ENCODE data around the gene MOCOS. TPM values are rescaled to one million over a fixed set of nuclear protein-coding genes. Genes with fewer than 3 reads are reported as not detected.
A peak's percentile ranks its signal among the peaks of the same experiment; 100 is the strongest.

The MOCOS gene
- total RNA-seq, 1 experiment from 2014 or later: 12.1 TPM

DNA sequence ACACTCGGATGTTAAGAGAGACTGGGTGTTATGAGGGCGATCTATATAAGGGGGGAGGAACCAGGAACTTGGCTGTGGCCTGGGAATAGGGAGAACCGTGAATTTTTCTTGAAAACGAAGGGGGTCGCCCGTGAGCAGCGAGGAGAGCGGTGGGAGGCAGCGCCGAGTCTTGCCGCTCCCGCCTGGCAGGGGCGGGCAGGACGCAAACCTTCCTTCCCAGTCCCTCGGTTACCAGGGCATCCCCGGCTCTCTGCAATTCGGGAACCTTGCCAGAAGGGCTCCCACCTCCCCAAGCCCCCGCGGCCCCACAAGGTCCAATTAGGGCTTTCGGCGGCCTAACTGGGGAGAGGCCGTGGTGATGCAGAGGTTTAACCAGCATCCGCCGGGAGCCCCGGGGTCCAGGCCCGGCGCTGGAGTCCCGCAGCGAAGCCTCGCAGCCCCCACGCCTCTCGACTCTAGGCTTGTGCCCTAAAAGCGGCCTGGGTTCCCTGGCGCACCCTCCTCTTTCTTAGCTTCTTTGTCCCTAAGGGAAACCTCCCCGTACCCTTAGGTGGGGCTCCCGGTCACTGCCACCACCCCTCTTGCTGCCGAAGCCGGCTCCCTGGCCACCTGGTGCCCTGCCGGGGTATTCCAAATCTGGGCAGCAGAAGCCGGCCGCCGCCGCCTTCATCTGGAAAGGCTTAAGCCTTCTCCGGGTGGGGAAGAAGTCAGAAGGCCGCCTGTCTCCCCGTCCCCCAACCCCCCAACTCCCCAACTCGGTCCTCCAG is 109.5 kb downstream of the MOCOS start:
- no peaks in the 10 kb centered on the region for H3K79me2 ChIP-seq (ENCODE audit: insufficient read depth, low read length)
- POLR2A ChIA-PET: no interaction called here
- intact Hi-C loops (cut with micrococcal nuclease): loop anchor here (1.0 kb wide), 1 partner anchor 115 kb away; no protein-coding TSS in a partner anchor
- H3K4me2 ChIP-seq (ENCODE audit: low read length): peak overlapping the region; percentile 93
- H4K20me1 ChIP-seq (ENCODE audit: insufficient read depth): no peaks in the 10 kb centered on the region
- peak; percentile 40 for DNase-seq (ENCODE audit: low read depth, low spot score)
- peak; percentile 77 for ATAC-seq
- RAD21 ChIA-PET (ENCODE audit: low non-redundant PET in 1 of 2, low total read pairs in 2 of 2, uncharacterized antibody in 2 of 2, unreplicated experiment in 2 of 2): interaction anchor here in 1 of 2 experiments (0.6 kb wide), 1 partner anchor 189 kb away, joined by 3 read pairs; no protein-coding TSS in a partner anchor
- H2AFZ ChIP-seq (ENCODE audit: low read depth, low read length, poor library complexity, severe bottlenecking): peak overlapping the region; percentile 74
- no peaks in the 10 kb centered on the region; the same call in 1 of the 2 replicates for H3K27me3 ChIP-seq (ENCODE audit: insufficient read depth, low read length)
- peaks cover 0 to 13% of the 10 kb centered on the region in 2 experiments; a peak in 2 of 4 replicates for H3K4me1 ChIP-seq (ENCODE audit: control insufficient read depth in 1 of 2, insufficient read depth in 2 of 2, low read length in 2 of 2)
- no peaks in the 10 kb centered on the region for H3K36me3 ChIP-seq (ENCODE audit: control insufficient read depth in 1 of 2, insufficient read depth in 2 of 2, low read length in 2 of 2)
- BruUV-seq (replicated peaks): no TSS peak
- CTCF ChIA-PET: interaction anchor here (0.5 to 1.5 kb wide), 3 partner anchors 12 to 124 kb away, joined by 3 read pairs; no protein-coding TSS in a partner anchor
- peak overlapping the region; percentile 52 to 65 for H3K4me3 ChIP-seq (replicated peaks in 1 of 2; ENCODE audit: low read depth in 1 of 2, low read length in 2 of 2)
- TF ChIP-seq EGR1 (IDR thresholded peaks at IDR 0.05; ENCODE audit: low read depth) (no peak), ZFX (IDR thresholded peaks at IDR 0.05) (no peak; the same call in 1 of the 2 replicates), MAX (IDR thresholded peaks at IDR 0.05) (no peak), CBX3 (IDR thresholded peaks at IDR 0.05; ENCODE audit: low read depth) (no peak), EZH2phosphoT487 (IDR thresholded peaks at IDR 0.05; ENCODE audit: borderline replicate concordance) (no peak), SP1 (IDR thresholded peaks at IDR 0.05; ENCODE audit: low read depth) (no peak), RAD21 (IDR thresholded peaks at IDR 0.05; ENCODE audit: low read depth) (peak; percentile 65), FOSL1 (IDR thresholded peaks at IDR 0.05; ENCODE audit: low read depth) (no peak), POLR2AphosphoS5 (IDR thresholded peaks at IDR 0.05; ENCODE audit: low read depth, low read length) (0 out of 2 replicates have a peak, but pooled peaks have one; percentile 26), CEBPB (IDR thresholded peaks at IDR 0.05; ENCODE audit: low read depth) (no peak), ELF1 (IDR thresholded peaks at IDR 0.05; ENCODE audit: borderline replicate concordance, low read depth) (no peak), POLR2A (IDR thresholded peaks at IDR 0.05; ENCODE audit: borderline replicate concordance, extremely low read depth, insufficient read depth, insufficient read length) (no peak)
- TF ChIP-seq, protein P1, sequence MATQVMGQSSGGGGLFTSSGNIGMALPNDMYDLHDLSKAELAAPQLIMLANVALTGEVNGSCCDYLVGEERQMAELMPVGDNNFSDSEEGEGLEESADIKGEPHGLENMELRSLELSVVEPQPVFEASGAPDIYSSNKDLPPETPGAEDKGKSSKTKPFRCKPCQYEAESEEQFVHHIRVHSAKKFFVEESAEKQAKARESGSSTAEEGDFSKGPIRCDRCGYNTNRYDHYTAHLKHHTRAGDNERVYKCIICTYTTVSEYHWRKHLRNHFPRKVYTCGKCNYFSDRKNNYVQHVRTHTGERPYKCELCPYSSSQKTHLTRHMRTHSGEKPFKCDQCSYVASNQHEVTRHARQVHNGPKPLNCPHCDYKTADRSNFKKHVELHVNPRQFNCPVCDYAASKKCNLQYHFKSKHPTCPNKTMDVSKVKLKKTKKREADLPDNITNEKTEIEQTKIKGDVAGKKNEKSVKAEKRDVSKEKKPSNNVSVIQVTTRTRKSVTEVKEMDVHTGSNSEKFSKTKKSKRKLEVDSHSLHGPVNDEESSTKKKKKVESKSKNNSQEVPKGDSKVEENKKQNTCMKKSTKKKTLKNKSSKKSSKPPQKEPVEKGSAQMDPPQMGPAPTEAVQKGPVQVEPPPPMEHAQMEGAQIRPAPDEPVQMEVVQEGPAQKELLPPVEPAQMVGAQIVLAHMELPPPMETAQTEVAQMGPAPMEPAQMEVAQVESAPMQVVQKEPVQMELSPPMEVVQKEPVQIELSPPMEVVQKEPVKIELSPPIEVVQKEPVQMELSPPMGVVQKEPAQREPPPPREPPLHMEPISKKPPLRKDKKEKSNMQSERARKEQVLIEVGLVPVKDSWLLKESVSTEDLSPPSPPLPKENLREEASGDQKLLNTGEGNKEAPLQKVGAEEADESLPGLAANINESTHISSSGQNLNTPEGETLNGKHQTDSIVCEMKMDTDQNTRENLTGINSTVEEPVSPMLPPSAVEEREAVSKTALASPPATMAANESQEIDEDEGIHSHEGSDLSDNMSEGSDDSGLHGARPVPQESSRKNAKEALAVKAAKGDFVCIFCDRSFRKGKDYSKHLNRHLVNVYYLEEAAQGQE (IDR thresholded peaks at IDR 0.05; ENCODE audit: low read depth): no peak
- TF ChIP-seq, protein P2, sequence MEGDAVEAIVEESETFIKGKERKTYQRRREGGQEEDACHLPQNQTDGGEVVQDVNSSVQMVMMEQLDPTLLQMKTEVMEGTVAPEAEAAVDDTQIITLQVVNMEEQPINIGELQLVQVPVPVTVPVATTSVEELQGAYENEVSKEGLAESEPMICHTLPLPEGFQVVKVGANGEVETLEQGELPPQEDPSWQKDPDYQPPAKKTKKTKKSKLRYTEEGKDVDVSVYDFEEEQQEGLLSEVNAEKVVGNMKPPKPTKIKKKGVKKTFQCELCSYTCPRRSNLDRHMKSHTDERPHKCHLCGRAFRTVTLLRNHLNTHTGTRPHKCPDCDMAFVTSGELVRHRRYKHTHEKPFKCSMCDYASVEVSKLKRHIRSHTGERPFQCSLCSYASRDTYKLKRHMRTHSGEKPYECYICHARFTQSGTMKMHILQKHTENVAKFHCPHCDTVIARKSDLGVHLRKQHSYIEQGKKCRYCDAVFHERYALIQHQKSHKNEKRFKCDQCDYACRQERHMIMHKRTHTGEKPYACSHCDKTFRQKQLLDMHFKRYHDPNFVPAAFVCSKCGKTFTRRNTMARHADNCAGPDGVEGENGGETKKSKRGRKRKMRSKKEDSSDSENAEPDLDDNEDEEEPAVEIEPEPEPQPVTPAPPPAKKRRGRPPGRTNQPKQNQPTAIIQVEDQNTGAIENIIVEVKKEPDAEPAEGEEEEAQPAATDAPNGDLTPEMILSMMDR (IDR thresholded peaks at IDR 0.05 in 2 of 3, conservative IDR thresholded peaks at IDR 0.05 in 1 of 3; ENCODE audit: borderline replicate concordance in 1 of 3, insufficient read depth in 1 of 3, low read depth in 2 of 3, low read length in 2 of 3): peak; percentile 1 to 58 (median 39); a peak in 4 of 6 replicates
- TF ChIP-seq, protein P3, sequence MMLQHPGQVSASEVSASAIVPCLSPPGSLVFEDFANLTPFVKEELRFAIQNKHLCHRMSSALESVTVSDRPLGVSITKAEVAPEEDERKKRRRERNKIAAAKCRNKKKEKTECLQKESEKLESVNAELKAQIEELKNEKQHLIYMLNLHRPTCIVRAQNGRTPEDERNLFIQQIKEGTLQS (IDR thresholded peaks at IDR 0.05): no peak
- TF ChIP-seq, protein P4, sequence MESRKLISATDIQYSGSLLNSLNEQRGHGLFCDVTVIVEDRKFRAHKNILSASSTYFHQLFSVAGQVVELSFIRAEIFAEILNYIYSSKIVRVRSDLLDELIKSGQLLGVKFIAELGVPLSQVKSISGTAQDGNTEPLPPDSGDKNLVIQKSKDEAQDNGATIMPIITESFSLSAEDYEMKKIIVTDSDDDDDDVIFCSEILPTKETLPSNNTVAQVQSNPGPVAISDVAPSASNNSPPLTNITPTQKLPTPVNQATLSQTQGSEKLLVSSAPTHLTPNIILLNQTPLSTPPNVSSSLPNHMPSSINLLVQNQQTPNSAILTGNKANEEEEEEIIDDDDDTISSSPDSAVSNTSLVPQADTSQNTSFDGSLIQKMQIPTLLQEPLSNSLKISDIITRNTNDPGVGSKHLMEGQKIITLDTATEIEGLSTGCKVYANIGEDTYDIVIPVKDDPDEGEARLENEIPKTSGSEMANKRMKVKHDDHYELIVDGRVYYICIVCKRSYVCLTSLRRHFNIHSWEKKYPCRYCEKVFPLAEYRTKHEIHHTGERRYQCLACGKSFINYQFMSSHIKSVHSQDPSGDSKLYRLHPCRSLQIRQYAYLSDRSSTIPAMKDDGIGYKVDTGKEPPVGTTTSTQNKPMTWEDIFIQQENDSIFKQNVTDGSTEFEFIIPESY (IDR thresholded peaks at IDR 0.05; ENCODE audit: extremely low read depth, insufficient replicate concordance, low read length): no peak
- no peak overlapping the region; the same call in 1 of the 2 replicates for H3K27ac ChIP-seq (ENCODE audit: low read depth, low read length)
- H3K9me3 ChIP-seq (ENCODE audit: control insufficient read depth in 1 of 2, insufficient read depth in 1 of 2, low read depth in 1 of 2, low read length in 2 of 2): no peaks in the 10 kb centered on the region
- peak overlapping the region; percentile 58 for H3K9ac ChIP-seq (ENCODE audit: low read length)
- no peaks in the 10 kb centered on the region for H3K9me2 ChIP-seq (ENCODE audit: insufficient read depth)
